PC-3 (cell line): ENCODE data around the gene UBASH3B. TPM values are rescaled to one million over a fixed set of nuclear protein-coding genes. Genes with fewer than 3 reads are reported as not detected.
A peak's percentile ranks its signal among the peaks of the same experiment; 100 is the strongest.

Experiments used
- ATAC-seq: fragments of 200-7000 bp; cut with Tn5 transposase; 2 replicates; pipeline ENCODE4 v1.9.1; 2020; ENCODE audit warnings: mild to moderate bottlenecking, moderate library complexity
- BruUV-seq: library from RNA; stranded (reverse); fragments of 400-500 nt; replicated peaks from 2 replicates; lab custom pipeline; 2021; lab: Mats Ljungman, UMichigan
- CTCF ChIA-PET: fragments of 300-600 bp; sonication (Branson Sonifier 250); formaldehyde crosslinking; loops from one replicate; lab custom pipeline; 2022; ENCODE audit warnings: antibody characterized with exemption; lab: Charles Lee
- POLR2A ChIA-PET: fragments of 300-600 bp; sonication (Branson Sonifier 250); formaldehyde crosslinking; loops from one replicate; lab custom pipeline; 2022; ENCODE audit warnings: antibody characterized with exemption; ENCODE audit not compliant: unreplicated experiment; lab: Charles Lee
- DNase-seq: peaks from one replicate; pipeline ENCODE4 v3.0.0-alpha.2; 2015
- H2AFZ ChIP-seq: fragments of 300-600 bp; sonication (generic); 2 replicates; pipeline ENCODE4 v1.6.0; 2016; ENCODE audit warnings: antibody characterized with exemption, low read length
- H3F3A ChIP-seq: fragments of 300-600 bp; sonication (generic); one replicate; pipeline ENCODE4 v1.6.0; 2017; ENCODE audit warnings: antibody characterized with exemption, low read length, control low read depth, mild to moderate bottlenecking; ENCODE audit not compliant: unreplicated experiment
- H3K27ac ChIP-seq: fragments of 300-600 bp; sonication (generic); 2 replicates; pipeline ENCODE4 v1.5.1; 2016; ENCODE audit warnings: mild to moderate bottlenecking, low read length
- H3K27me3 ChIP-seq: fragments of 300-600 bp; sonication (generic); 2 replicates; pipeline ENCODE4 v1.6.1; 2016; ENCODE audit warnings: low read length, mixed read lengths
- H3K36me3 ChIP-seq: fragments of 300-600 bp; sonication (generic); 2 replicates; pipeline ENCODE4 v1.6.1; 2016; ENCODE audit warnings: low read depth, mixed run types, low read length, mixed read lengths
- H3K4me1 ChIP-seq: fragments of 300-600 bp; sonication (generic); 2 replicates; pipeline ENCODE4 v1.5.1; 2016; ENCODE audit warnings: low read length; ENCODE audit not compliant: insufficient read depth
- H3K4me2 ChIP-seq: fragments of 300-600 bp; sonication (generic); 2 replicates; pipeline ENCODE4 v1.6.0; 2016; ENCODE audit warnings: low read length
- H3K4me3 ChIP-seq: fragments of 300-600 bp; sonication (generic); 2 replicates; pipeline ENCODE4 v1.5.1; 2016; ENCODE audit warnings: mild to moderate bottlenecking, low read length, mixed read lengths
- H3K79me2 ChIP-seq: fragments of 300-600 bp; sonication (generic); 2 replicates; pipeline ENCODE4 v1.6.1; 2017; ENCODE audit warnings: low read length, mixed read lengths
- H3K9ac ChIP-seq: fragments of 300-600 bp; sonication (generic); 2 replicates; pipeline ENCODE4 v1.6.0; 2016; ENCODE audit warnings: mild to moderate bottlenecking, low read length
- H3K9me2 ChIP-seq: fragments of 300-600 bp; sonication (generic); replicated peaks from 2 replicates; pipeline ENCODE4 v1.6.1; 2016; ENCODE audit warnings: mixed run types, low read length, mixed read lengths
- H3K9me3 ChIP-seq: fragments of 300-600 bp; sonication (generic); 2 replicates; pipeline ENCODE4 v1.6.1; 2016; ENCODE audit warnings: low read length, mixed read lengths
- H4K20me1 ChIP-seq: fragments of 300-600 bp; sonication (generic); 2 replicates; pipeline ENCODE4 v1.6.1; 2016; ENCODE audit warnings: low read length, mixed read lengths
- CTCF ChIP-seq: fragments of 300-600 bp; sonication (generic); conservative IDR thresholded peaks from 2 replicates; pipeline ENCODE4 v1.5.1; 2017; ENCODE audit warnings: antibody characterized with exemption, low read depth, mild to moderate bottlenecking, low read length
- EZH2 ChIP-seq: fragments of 300-600 bp; sonication (generic); IDR thresholded peaks from one replicate; pipeline ENCODE4 v1.6.1; 2017; ENCODE audit warnings: antibody characterized with exemption, mild to moderate bottlenecking, low read length; ENCODE audit not compliant: unreplicated experiment
- EZH2phosphoT487 ChIP-seq: fragments of 300-600 bp; sonication (generic); IDR thresholded peaks from 2 replicates; pipeline ENCODE4 v1.6.1; 2018; ENCODE audit warnings: mild to moderate bottlenecking, antibody characterized with exemption, low read length, borderline replicate concordance
- intact Hi-C: fragments of 100-400 bp; cut with micrococcal nuclease; formaldehyde crosslinking; loops from 2 replicates; pipeline ENCODE4 v1.9.0; 2023
- total RNA-seq: library from RNA; depleted of rRNA; stranded (reverse); fragments of >200 nt; gene quantifications from 2 replicates; pipeline ENCODE4 v1.2.3, GENCODE V29; 2014

UBASH3B gene
- total RNA-seq, 1 experiment from 2014 or later = 178 TPM

- no peaks in the 10 kb centered on the region for H3K27me3 ChIP-seq
- ATAC-seq (no peak), DNase-seq (no peak)
- intact Hi-C loops = no loop called here
- H3K9ac ChIP-seq = no peak overlapping the region
- H3K27ac ChIP-seq = no peak overlapping the region
- H3K4me1 ChIP-seq = no peaks in the 10 kb centered on the region
- no peaks in the 10 kb centered on the region for H3K79me2 ChIP-seq
- TF ChIP-seq EZH2phosphoT487 (no peak), CTCF (no peak), EZH2 (no peak)
- no TSS peak for BruUV-seq
- CTCF ChIA-PET = no interaction called here
- POLR2A ChIA-PET = interaction anchor here (0.6 kb wide), 1 partner anchor 25 kb away, joined by 4 read pairs; no protein-coding TSS in a partner anchor
- H2AFZ ChIP-seq = 0 out of 2 replicates have a peak overlapping the region, but pooled peaks have one; percentile 28
- no peaks in the 10 kb centered on the region for H3K9me2 ChIP-seq
- no peaks in the 10 kb centered on the region for H4K20me1 ChIP-seq
- H3K4me3 ChIP-seq = no peak overlapping the region
- no peaks in the 10 kb centered on the region for H3F3A ChIP-seq
- H3K36me3 ChIP-seq = no peaks in the 10 kb centered on the region
- no peak overlapping the region for H3K4me2 ChIP-seq
- H3K9me3 ChIP-seq = no peaks in the 10 kb centered on the region
These were observed 29.4 kb upstream of the UBASH3B start for GRCh38 chr11:122625976-122626665.

GRCh38 chr11:122627745-122628144 lies 27.8 kb upstream of the UBASH3B start:
- Histone ChIP-seq H3K9ac (no peak overlapping the region), H3K9me2 (no peaks in the 10 kb centered on the region), H3F3A (no peaks in the 10 kb centered on the region), H3K4me1 (peaks cover 11% of the 10 kb centered on the region; the same call in 1 of the 2 replicates), H3K27me3 (no peaks in the 10 kb centered on the region), H3K4me3 (no peak overlapping the region), H2AFZ (no peak overlapping the region), H3K9me3 (no peaks in the 10 kb centered on the region), H3K36me3 (no peaks in the 10 kb centered on the region), H3K79me2 (no peaks in the 10 kb centered on the region), H3K4me2 (no peak overlapping the region), H4K20me1 (no peaks in the 10 kb centered on the region), H3K27ac (no peak overlapping the region)
- CTCF ChIA-PET = no interaction called here
- ATAC-seq = no peak
- DNase-seq = peak; percentile 31
- BruUV-seq = no TSS peak
- POLR2A ChIA-PET = no interaction called here
- intact Hi-C loops = no loop called here
- TF ChIP-seq EZH2phosphoT487 (no peak), CTCF (no peak), EZH2 (no peak)
